GM19452 (cell line): Measurements from ENCODE around the gene MFAP3.
A peak's percentile ranks its signal among the peaks of the same experiment; 100 is the strongest.
"Not testable (repeated sequence)": the region's sequence is repeated elsewhere in the genome, so short reads cannot be mapped to it uniquely, and the experiment has no call there.

Experiments used
- ATAC-seq: cut with Tn5 transposase; IDR thresholded peaks from one replicate; pipeline ENCODE4 v1.9.1; 2021; ENCODE audit not compliant: unreplicated experiment

The MFAP3 gene

GRCh38 chr5:154038707-154039457, at the start of gene MFAP3, which contains the start of gene FAM114A2:
Gene MFAP3, plus strand, starts transcription at chr5:154038967. Its CDS starts 10,756 bp downstream, at chr5:154049723.
Gene FAM114A2, minus strand, starts transcription at chr5:154038910. Its CDS starts 3,957 bp downstream, at chr5:154034953.
- ATAC-seq: peak; percentile 97

GRCh38 chr5:153991168-153991567, 47.6 kb upstream of the MFAP3 start:
- no peak for ATAC-seq

- ATAC-seq: no peak
These were observed 40.8 kb upstream of the MFAP3 start for GRCh38 chr5:153998010-153998409.

- ATAC-seq: no peak
These were observed 40.0 kb upstream of the MFAP3 start for GRCh38 chr5:153998768-153999167.

DNA sequence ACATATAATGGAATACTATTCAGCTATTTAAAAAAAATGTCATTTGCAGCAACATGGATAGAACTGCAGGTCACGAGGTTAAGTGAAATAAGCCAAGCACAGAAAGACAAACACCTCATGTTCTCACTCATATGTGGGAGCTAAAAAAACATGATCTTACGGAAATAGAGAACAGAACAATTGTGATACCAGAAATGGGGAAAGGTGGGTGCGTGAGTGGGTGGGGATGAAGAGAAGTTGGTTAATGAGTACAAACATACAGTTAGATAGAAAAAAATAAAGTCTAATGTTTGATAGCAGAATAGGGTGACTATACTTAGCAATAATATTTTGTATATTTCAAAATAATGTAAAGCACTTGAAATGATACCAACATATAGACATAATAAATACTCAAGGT, 38.8 kb upstream of the MFAP3 start:
- ATAC-seq: no peak

GRCh38 chr5:154000703-154001102, 38.1 kb upstream of the MFAP3 start:
- no peak for ATAC-seq

DNA sequence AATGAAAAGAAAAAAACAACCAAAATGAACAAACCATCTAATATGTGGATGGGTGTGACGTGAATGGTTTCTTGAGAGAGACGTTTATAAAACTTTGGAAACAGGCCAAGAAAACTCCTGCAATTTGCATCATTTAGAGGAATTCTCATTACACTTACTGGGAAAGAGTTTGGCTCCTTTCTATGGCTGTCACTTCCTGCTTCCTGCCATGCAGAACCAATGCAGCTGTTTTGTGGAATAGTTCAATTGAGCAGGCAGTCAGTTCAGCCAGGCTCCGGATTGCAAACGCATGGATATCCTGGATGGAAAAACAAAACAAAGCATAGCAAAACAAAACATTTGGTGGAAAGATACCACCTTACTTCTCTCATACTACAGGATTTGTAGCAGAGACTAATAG, 36.7 kb upstream of the MFAP3 start:
- no peak for ATAC-seq

DNA sequence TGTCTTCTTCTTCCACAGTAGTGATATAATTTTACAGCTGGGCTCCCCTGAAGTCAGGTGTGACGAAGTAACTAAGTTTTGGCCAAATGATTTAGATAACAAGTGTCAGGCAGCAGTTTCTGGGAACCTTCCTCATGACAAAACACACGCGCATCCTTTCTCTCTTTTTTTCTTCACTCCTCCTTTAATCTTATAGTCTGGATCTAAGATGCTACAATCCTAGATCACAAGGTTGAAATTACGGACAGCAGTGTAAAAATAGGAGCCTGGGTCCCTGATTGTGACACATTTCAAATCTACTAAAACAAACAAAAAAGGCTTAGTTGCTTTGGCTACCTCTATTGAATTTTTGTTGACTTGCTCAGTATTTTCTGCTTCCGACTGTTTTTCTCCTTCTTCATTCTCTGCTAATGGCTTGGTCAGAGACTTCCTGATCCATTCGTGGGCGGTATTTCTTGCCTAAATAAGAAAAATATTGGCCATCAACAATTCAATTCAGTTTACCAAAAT, 36.2 kb upstream of the MFAP3 start:
- ATAC-seq: no peak

GRCh38 chr5:154005648-154006047, 33.1 kb upstream of the MFAP3 start:
- no peak for ATAC-seq

DNA sequence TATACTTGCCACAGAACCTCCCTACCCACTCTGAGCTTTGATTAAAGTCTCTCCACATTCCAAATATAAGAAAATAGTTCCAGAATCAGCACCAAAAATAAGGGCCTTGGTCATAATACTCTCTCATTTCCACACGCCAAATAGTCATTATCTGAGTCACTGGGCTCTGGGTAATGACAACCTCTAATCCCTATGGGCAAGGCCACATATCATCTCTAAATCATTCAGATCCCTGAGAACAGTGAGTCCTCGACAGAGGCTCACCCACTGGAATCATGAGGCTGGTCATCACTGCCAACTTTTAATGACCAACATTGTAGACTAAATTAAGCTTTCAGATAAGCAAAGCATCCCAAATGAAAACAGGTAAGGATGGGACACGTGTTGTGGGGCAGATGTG, 28.1 kb upstream of the MFAP3 start:
- no peak for ATAC-seq

DNA sequence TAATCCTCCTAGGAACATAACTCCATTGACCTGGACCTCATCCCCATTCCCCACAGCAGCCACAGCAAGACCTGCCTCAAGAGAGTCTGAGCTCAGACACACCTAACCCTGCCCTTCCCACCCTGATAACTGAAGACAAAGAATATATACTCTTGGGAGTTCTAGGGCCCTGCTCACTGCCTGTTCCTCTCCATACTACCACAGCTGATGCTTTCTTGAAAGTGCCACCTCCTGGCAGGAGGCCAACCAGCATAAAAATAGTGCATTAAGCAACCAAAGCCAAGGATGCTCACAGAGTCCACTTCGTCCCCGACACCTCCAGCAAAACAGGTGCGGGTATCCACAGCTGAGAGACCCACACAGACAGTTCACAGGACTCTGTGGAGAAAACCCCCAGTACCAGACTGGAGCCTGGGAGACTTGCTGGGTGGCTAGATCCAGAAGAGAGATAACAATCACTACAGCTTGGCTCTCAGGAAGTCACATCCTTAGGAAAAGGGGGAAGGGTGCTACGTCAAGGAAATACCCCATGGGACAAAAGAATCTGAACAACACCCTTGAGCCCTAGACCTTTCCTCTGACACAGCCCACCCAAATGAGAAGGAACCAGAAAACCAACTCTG, 23.6 kb upstream of the MFAP3 start:
- no peak for ATAC-seq

DNA sequence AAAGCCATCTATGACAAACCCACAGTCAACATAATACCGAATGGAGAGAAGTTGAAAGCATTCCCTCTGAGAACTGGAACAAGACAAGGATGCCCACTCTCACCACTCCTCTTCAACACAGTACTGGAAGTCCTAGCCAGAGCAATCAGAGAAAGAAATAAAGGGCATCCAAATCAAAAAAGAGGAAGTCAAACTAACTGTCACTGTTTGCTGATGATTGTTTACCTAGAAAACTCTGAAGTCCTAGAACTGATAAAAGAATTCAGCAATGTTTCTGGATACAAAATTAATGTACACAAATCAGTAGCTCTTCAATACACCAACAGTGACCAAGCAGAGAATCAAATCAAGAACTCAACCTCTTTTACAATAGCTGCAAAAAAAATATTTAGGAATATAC, 19.8 kb upstream of the MFAP3 start:
- ATAC-seq: not testable (repeated sequence)

GRCh38 chr5:154025951-154026350, 12.8 kb upstream of the MFAP3 start:
- no peak for ATAC-seq

DNA sequence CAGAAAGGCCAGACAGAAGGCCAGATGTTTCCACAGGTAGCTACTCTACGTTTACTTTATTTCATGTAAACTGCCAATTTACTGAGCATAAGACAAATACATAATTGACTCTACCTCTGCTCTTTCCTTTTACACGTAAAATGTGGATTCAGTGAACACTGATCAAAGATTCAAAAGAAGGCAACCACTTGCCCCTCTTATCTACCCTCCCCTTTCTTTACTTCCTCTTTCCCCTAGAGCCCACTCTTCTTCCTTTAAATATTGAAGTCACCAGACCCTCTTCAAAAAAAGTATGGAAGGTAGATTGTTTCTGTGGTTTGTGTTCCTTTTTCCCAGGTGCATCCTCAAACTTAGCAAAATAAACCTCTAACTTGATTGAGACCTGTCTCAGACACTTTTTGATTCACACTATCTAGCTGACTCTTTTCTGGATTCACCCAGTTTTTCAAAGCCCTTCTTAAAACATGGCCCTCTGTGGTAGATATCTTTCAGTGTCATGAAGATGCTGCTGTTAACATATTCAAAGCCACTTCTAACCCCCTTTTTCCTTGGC, 6.8 kb upstream of the MFAP3 start:
- ATAC-seq: no peak

DNA sequence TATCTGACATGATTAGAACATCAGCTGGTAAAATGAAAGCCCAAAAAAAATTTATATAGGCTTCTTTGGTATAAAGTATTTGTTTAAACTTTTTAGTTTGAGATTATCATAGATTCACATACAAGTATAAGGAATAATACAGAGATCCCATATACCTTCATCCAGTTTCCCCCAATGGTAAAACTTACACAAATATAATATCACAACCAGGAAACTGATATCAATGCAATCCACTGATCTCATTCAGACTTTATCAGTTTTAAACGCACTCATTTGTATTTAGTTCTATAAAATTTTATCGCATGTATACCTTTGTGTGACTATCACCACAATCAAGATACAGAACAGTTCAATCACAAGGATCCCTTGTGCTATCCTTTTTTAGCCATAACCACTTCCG, 3.8 kb upstream of the MFAP3 start:
- ATAC-seq: no peak

DNA sequence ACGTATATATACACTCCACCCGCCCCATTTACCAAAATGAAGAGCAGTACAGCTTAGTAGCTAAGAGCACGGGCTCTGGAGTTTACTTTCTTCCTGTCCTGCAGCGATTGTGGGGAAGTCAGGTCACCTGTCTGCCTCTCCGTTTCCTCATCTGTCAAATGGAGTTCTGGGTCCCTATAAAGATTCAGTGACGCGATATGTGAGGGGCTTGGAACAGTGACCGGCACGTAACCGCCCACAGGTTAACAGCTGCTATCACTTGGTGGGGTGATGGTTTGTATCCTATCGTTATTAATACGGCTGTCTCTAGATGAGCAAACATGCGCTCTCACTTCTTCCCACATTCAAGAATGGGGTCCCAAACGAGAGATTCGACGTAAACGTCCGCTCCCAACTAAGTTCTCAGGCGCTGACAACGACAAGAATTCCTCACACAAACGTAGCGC, 483 bp upstream of the MFAP3 start:
- ATAC-seq: peak; percentile 55

DNA sequence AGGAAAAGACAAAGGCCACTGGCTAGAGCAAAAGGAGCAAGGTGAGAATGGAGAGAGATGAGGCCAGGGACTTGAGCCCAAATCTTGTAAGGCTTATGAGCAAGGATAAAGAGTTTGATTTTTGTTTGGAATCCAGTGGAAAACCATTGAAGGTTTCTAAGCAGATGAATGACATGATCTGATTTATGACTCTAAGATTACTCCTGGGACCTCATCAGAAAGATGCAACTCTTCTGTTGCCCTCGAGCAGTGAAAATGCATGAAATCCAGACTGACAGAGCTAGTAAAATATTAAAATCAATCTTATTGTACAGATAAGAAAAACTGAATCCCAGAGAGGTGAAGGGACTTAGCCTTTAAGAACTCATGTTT, 677 bp downstream of the MFAP3 start:
- no peak for ATAC-seq

GRCh38 chr5:154042766-154043165, 4.0 kb downstream of the MFAP3 start:
- no peak for ATAC-seq

DNA sequence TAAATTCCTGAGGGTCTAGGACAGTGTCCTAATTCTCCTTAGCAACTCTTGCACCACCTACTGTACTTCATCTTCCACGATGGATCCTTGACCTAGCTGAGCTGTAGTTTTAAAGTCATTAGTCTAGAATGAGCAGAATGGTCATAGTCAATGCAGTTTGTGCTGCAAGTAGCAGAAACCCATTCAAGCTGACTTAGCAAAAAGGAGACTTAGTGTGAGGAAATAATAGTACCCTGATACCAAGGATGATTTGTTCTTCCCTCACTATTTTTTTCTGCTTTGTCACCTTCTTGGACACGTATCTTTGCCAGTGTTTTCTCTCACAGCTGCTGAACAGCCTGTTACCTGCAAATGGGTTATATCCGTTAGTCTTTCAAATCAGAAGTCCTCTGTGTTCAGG, 5.3 kb downstream of the MFAP3 start:
- ATAC-seq: no peak

GRCh38 chr5:154044581-154044980, 5.8 kb downstream of the MFAP3 start:
- no peak for ATAC-seq

DNA sequence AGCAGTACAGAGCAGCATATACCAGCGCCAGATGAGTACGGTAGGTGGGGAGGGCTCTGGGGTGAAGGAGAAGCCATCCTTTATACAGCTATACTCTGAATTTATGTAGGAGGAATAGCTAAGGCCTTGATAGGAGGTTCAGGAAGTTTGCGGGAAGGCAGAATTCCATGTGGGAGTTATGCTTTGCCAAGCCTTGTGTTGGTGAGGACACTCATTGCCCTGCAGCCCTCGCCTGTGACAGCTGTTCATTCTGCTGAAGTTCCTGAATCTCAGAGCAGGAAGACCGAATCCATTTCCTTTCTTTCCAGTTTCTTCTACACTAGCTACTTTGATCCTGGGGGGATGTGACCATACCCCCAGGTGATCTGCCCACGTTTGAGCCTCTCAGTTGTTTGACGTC, 7.7 kb downstream of the MFAP3 start:
- no peak for ATAC-seq

DNA sequence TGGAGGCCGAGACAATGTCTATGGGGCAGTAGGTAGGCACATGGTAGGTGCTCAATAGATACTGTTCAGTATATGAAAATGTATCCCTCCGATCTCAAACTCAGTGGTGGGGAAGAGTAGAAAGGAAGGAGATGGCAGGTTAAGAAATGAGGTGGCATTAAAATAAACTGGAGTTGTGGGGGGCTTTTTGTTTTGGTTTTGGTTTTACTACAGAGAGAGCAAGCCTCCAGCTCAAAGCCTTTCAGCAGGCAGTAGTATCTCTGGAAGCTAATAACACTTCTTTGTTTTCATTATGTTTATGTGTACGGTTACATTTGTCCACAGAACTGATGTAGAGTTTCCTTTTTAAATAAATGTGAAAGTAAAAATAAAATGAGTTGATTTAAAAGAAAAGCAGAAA, 8.6 kb downstream of the MFAP3 start:
- ATAC-seq: no peak
